ENCODE data around the gene LRIG2. TPM values are rescaled to one million over a fixed set of nuclear protein-coding genes. Genes with fewer than 3 reads are reported as not detected.
"Not testable (repeated sequence)": the region's sequence is repeated elsewhere in the genome, so short reads cannot be mapped to it uniquely, and the experiment has no call there.

LRIG2 gene
- total RNA-seq, 1 experiment from 2014 or later = 22.5 TPM

DNA sequence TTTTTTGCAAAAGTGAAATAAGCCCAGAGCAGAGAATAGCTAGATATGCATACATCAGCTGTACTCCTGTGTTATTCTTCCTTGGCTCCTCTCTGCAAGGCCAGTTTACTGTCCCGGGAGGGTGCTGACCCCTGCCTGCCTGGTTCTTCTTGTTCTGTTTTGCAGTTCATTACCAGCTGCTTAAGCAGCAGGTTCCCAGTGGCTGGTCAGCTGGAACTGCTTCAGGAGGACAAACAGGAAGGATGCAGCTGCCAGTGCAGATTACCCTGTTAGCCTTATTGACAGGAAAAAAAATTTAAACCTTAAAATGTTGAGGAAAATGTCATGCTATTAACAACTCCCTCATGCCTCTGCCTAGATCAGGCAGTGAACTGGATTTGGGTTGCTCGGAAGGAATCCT lies 16.0 kb upstream of the LRIG2 start (continued):
- no peak for TF ChIP-seq AFF4 (CRISPR knock-in tag; IDR thresholded peaks at IDR 0.05; ENCODE audit: borderline replicate concordance)

- CTCF ChIA-PET = interaction anchor here (1.1 to 4.7 kb wide), 3 partner anchors 14 to 17 kb away, joined by 3 to 80 read pairs (median 4); partner anchors contain the start of gene LRIG2
- no peak for ATAC-seq
- H3K27ac Mint-ChIP-seq = peak overlapping the region; percentile 53; the same call in 1 of the 2 replicates
These were observed 13.9 kb upstream of the LRIG2 start for GRCh38 chr1:113058941-113059706.

GRCh38 chr1:113063456-113063855 lies 9.5 kb upstream of the LRIG2 start:
- Mint-ChIP-seq H3K36me3 (peaks cover 19% of the 10 kb centered on the region), H3K4me1 (peaks cover 13% of the 10 kb centered on the region), H3K9me3 (peaks cover 20% of the 10 kb centered on the region)
- H3K27me3 Mint-ChIP-seq (ENCODE audit: low read depth); H3K4me3 Mint-ChIP-seq; POLR2A ChIA-PET; CTCF ChIA-PET; DNase-seq (ENCODE audit: low spot score); ATAC-seq; H3K27ac Mint-ChIP-seq: not testable (repeated sequence)

More at GRCh38 chr1:113058941-113059706, 13.9 kb upstream of the LRIG2 start:
- POLR2A ChIA-PET = interaction anchor here (0.7 kb wide), 1 partner anchor 32 kb away, joined by 3 read pairs; no protein-coding TSS in a partner anchor
- DNase-seq (ENCODE audit: low spot score) = no peak
- Mint-ChIP-seq H3K27me3 (ENCODE audit: low read depth) (no peaks in the 10 kb centered on the region), H3K4me3 (no peak overlapping the region), H3K4me1 (peaks cover 37% of the 10 kb centered on the region), H3K36me3 (peaks cover 9% of the 10 kb centered on the region), H3K9me3 (peaks cover 6% of the 10 kb centered on the region)
- TF ChIP-seq, protein P1, sequence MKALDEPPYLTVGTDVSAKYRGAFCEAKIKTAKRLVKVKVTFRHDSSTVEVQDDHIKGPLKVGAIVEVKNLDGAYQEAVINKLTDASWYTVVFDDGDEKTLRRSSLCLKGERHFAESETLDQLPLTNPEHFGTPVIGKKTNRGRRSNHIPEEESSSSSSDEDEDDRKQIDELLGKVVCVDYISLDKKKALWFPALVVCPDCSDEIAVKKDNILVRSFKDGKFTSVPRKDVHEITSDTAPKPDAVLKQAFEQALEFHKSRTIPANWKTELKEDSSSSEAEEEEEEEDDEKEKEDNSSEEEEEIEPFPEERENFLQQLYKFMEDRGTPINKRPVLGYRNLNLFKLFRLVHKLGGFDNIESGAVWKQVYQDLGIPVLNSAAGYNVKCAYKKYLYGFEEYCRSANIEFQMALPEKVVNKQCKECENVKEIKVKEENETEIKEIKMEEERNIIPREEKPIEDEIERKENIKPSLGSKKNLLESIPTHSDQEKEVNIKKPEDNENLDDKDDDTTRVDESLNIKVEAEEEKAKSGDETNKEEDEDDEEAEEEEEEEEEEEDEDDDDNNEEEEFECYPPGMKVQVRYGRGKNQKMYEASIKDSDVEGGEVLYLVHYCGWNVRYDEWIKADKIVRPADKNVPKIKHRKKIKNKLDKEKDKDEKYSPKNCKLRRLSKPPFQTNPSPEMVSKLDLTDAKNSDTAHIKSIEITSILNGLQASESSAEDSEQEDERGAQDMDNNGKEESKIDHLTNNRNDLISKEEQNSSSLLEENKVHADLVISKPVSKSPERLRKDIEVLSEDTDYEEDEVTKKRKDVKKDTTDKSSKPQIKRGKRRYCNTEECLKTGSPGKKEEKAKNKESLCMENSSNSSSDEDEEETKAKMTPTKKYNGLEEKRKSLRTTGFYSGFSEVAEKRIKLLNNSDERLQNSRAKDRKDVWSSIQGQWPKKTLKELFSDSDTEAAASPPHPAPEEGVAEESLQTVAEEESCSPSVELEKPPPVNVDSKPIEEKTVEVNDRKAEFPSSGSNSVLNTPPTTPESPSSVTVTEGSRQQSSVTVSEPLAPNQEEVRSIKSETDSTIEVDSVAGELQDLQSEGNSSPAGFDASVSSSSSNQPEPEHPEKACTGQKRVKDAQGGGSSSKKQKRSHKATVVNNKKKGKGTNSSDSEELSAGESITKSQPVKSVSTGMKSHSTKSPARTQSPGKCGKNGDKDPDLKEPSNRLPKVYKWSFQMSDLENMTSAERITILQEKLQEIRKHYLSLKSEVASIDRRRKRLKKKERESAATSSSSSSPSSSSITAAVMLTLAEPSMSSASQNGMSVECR (CRISPR knock-in tag; IDR thresholded peaks at IDR 0.05; ENCODE audit: borderline replicate concordance) = 0 out of 2 replicates have a peak, but pooled peaks have one; percentile 29
- TF ChIP-seq TCF7 (CRISPR knock-in tag; IDR thresholded peaks at IDR 0.05; ENCODE audit: low read depth) = no peak

GRCh38 chr1:113072141-113072756 lies 749 bp upstream of the LRIG2 start:
- ATAC-seq = no peak
- Mint-ChIP-seq H3K27ac (peak overlapping the region; percentile 97), H3K9me3 (peaks cover 7% of the 10 kb centered on the region), H3K27me3 (ENCODE audit: low read depth) (no peaks in the 10 kb centered on the region), H3K4me1 (peaks cover 31% of the 10 kb centered on the region), H3K36me3 (peaks cover 10% of the 10 kb centered on the region), H3K4me3 (peak overlapping the region; percentile 98)
- ChIA-PET POLR2A (interaction anchor here (0.6 to 1.8 kb wide), 12 partner anchors 15 to 261 kb away, joined by 3 to 36 read pairs (median 5); no protein-coding TSS in a partner anchor), CTCF (interaction anchor here (0.5 to 3.6 kb wide), 89 partner anchors 10 to 1072 kb away, joined by 3 to 149 read pairs (median 5); partner anchors contain the start of genes MOV10, PPM1J and SLC16A1)
- no peak for DNase-seq (ENCODE audit: low spot score)
- no peak for TF ChIP-seq E2F4 (CRISPR knock-in tag; IDR thresholded peaks at IDR 0.05; ENCODE audit: borderline replicate concordance, low read depth)
- no peak for TF ChIP-seq TCF7 (CRISPR knock-in tag; IDR thresholded peaks at IDR 0.05; ENCODE audit: low read depth)
- TF ChIP-seq FOXP4 (CRISPR knock-in tag; IDR thresholded peaks at IDR 0.05) = no peak

Measured in WTC11 (cell line).